DND-41 (cell line): ENCODE results near the gene RAD51B.

Experiments used
- EZH2 ChIP-seq: IDR thresholded peaks from 3 replicates; pipeline ENCODE4 v1.6.1; 2012; ENCODE audit warnings: borderline replicate concordance, low read depth, mild to moderate bottlenecking, moderate library complexity, low read length, inconsistent platforms; ENCODE audit not compliant: severe bottlenecking
- TF ChIP-seq, protein P1 (sequence below): IDR thresholded peaks from 2 replicates; pipeline ENCODE4 v1.5.1; 2012; ENCODE audit warnings: borderline replicate concordance, low read length, moderate library complexity, mild to moderate bottlenecking; ENCODE audit not compliant: poor library complexity, severe bottlenecking; ENCODE audit errors: extremely low read depth

DNA sequence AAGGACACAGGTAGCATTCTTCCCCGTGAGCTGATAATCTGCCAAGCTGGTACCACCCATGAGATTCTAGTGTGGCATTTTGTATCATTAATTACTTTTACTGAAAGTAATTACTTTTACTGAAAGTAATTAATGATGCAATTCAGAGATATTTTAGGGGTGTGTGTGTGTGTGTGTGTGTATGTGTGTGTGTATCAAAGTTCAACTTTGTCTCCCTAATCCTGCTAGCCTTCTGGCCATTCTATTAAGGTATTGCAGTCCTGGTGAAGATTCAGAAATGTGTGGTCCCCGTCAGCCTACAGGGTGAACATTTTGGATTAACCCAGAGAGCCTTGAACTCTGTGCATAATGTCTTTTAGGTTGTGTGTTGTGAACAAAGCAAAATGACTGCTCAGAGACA, 662.4 kb downstream of the RAD51B start:
- TF ChIP-seq, protein P1, sequence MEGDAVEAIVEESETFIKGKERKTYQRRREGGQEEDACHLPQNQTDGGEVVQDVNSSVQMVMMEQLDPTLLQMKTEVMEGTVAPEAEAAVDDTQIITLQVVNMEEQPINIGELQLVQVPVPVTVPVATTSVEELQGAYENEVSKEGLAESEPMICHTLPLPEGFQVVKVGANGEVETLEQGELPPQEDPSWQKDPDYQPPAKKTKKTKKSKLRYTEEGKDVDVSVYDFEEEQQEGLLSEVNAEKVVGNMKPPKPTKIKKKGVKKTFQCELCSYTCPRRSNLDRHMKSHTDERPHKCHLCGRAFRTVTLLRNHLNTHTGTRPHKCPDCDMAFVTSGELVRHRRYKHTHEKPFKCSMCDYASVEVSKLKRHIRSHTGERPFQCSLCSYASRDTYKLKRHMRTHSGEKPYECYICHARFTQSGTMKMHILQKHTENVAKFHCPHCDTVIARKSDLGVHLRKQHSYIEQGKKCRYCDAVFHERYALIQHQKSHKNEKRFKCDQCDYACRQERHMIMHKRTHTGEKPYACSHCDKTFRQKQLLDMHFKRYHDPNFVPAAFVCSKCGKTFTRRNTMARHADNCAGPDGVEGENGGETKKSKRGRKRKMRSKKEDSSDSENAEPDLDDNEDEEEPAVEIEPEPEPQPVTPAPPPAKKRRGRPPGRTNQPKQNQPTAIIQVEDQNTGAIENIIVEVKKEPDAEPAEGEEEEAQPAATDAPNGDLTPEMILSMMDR = no peak
- TF ChIP-seq EZH2 = no peak
